Measurements from ENCODE around the gene CAPN13.

Gene CAPN13

DNA sequence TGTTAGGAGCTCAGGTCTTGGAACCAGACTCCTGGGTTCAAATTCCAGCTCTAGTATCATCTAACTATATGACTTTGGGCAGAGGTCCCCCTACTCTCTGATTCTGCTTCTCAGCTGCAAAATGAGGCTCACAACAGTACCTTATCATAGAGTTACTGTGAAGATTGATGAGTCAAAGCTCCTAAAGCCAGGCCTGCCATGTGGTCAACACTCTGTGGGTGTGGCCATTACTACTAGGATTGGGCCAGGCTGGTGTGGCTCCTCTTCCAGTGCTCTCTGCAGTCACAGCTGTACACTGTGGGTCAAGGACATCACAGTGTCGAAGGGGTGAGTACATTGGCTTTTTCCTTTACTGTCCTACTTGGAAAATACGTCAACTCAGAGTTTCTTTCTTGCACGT lies 22.6 kb downstream of the CAPN13 start:
- DNase-seq: no peak

DNA sequence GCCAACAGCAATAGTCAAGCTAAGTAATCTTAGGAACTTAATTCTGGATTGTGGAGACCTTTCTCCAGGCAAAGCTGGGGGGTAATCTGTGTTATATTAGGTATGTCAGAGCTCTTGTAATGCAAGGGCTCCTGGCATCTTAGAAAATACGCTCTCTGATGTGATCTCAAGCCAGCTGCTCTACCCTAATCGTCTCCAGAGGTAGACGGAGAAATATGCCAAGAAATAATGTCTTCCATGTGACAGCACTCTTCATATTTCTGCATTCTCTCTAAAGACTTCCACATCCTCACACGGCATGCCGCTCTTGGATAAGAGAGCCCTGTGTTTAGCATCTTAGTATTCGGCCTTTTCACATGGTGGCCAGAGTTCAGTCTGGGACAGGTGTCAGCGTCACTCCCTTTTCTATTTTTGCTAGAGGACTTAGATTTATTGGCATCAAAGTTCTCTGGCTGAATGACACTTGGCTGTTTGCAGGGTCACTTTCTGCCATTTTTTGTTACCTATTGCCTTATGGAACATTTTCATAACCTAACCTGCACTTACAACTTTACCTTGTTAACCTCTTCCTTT lies 25.2 kb downstream of the CAPN13 start:
- DNase-seq: no peak

DNA sequence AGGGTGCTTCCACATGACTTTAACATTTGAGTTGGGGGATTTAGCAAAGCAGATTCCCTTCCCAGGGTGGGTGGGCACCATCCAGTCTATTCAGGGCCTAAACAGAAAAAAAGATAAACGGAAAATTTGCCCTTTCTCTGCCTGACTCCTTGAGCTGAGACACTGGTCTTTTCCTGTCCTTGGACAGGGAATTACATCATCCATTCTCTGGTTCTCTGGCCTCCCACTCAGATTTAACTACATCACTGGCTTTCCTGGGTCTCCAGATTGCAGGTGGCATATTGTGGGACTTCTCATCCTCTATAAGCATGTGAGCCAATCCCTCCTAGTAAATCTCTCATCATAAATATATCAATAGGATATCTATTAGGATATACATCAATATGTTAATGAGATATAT lies 25.8 kb downstream of the CAPN13 start:
- DNase-seq: no peak

DNA sequence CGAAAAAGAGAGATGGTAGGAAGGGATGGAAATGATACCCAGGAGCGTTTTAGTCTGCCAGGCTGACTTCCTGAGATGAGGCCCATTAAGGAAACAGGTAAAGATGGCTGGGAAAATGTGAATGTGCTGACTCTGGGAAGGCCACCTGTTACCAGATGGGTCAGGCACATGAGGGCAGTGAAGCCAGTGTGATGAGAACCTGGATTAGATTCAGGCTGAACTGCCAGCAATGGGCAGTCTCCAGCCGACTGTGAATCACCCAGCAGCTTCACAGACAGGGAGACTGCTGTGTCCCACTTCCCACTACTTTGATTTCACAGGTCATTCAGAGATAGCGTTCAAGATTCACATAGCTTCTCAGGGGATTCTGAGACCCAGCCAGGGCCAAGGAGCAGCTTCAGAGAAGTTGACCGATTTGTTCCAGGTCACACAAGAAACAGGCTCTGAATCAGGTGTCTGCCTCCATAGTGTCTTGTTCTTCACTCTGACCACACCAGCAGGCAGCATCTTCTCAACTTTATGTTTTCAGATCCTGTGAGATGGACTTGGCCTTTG lies 26.4 kb downstream of the CAPN13 start:
- DNase-seq: no peak

DNA sequence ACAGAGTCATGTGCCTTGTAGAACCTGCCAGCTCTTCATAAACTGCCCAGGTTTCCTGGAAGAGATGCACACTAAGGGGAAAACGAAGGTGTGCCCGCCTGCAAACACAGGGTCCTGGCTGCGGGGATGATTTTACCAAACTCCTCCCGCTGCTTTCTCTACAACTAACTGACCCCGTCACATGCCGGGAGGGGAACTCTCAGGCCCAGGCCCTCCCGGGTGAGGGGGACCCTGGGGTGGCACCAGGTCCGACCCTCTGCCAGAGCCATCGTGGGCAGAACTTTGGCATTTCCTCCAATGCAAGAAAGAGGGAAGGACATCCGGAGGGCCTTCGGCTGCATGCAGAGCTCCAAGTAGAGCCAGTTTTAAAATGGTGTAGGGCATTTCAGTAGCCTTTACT lies 28.6 kb downstream of the CAPN13 start:
- no peak for DNase-seq

DNA sequence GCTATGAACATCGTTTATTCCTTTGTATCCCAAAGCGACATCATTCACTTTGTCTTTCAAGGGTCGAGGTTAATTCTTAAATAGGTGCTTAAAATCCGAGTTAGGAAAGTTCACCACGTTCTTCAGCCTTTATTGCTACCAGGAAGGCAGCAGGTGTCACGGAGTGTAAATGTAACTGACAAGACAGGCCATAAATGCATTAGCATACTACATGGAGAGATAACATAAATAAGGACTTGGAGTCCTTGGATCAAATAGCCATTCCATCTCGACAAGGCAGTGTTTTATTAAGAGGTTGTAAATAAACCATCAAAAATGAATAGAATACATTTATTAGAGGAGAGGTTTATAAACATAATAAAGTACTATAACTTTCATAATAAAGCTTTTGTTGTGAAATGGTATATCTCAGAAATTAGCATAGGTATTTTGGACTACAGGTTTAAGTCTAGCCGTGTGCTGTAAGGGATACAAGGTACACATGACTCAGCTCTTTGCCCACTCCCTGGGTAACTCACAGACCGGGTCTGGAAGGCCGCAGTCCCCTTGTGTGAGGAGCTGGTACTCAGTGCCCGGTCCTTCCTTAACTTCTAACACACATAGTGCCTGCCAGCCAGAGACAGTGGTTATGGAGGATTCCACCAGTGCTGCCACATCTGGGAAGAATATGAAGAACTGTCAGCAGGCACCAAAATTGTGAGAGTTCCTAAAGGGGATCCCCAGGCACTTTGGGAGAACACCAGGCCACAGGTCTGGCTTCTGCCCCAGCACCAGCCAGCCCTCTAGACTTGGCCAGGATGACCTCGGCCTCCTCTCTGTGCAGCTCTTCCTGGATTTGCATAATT lies 29.4 kb downstream of the CAPN13 start:
- DNase-seq: no peak

DNA sequence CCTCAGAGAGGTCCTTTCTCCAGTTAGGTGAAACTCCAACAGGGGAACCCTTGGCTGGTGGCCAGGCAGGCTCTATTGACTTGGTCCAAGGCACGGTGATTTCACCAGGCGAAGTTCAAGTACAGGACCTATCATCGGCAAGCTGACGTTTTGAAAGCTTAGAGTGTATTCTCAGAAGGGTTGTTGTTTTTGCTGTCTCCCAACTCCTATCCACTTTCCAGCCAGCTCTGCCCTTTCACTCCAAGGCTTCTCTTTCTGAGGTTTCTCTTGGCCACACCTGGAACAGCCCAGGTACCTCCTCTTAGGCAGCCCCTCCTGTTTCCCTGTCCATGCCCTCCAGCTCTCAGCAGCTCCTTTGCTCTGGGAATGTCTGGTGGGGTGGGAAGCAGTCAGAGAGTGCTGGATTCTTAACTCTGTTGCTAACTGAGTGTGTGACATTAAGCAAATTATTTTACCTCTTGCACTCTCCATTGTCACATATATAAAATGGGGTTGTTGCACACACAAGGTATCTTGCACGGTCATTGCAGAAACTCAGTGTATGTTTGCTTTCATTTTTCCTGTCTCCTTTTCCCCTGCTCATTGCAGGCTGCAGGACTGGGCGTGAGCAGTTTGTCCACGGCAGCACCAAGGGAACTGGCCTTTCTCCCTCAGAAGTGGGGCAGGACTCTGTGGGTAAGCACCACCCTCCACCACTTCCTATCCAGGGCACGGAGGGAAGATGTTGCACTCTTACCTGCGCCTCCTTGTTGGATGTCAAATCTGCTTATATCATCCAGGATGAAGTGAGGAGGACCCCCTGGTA lies 30.2 kb downstream of the CAPN13 start:
- no peak for DNase-seq

DNA sequence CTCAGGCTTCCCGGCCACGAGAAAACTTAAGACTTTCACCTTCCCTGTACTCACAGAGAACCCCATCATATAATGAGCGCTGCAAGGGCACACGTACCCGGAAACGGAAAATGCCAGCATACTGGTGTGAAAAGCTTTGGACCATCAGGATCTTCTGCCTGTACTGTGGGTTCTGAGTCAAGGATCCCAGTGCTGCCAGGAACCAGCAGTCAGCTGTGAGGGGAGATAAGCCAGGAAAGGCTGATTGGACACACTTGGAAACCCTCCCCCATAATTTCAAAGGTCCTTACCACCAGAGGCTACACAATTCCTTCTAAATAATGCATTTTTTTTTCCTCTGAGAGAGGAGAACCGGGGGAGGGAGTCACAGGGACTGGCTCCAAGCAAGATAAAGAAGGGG lies 31.4 kb downstream of the CAPN13 start:
- no peak for DNase-seq

DNA sequence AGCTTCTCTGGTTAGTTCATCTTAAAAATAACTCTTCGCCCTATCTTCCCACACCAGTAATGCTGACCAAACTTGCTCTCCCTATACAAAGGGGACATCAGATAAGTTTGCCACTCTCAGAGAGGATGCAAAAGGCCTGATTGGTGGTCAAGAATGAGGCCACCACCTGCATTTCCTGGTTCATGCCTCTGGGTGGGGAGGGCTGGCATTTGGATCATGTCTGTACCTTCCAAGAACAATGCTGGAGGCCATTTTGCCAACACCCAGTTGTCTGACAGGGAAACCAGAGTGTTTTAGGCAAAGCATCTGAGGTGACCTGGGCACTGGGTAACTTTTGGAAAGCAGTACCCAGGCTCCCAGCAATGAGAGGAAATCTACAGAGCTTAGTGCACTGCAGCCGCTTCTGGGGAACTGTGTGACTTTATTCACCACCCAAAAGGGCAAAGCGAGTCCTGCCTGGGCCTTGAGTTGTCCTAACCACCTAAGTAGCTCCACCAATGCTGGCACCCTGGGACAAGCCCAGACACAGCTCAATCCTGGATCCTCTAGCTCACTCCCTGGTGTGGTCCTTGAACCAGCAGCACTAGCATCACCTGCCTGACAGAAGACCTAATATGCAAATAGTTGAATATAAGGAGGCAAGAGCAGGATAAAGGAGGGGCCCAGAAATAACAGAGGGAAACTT lies 35.1 kb downstream of the CAPN13 start:
- no peak for DNase-seq

DNA sequence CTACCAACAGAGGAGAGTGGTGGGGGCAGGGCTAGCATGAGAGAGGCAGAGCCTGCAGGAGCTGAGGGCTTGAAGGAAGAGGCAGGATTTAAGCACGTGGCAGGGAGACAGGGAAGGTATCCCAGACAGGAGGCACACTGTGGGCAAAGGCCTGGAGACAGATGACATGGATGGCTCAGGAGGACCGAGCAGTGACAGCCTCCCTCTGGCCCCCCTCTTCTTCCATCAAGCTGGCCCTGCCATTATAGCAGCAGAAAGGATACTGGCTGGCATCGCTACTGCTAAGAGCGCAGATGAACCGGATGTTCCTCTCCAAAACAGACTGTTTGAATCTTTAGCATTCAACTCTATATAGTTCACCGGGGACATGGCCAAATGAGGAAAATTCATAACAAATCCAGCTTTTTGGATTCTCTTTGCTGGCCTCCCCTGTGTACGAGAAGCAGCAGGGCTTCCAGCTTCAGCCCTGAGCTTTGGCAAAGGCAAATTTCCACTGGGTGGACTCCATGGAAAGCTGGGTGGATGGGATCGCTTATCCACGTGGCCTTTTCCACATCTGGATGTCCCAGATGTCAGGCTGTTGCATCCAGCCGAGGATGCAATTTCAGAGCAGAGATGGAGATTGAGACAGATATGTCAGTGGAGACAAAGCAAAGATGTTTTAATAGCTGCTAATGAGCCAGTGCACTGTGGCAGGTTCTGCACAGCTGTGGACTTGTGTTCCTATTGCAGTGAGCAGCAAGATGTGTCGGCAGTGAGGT lies 36.2 kb downstream of the CAPN13 start:
- no peak for DNase-seq

DNA sequence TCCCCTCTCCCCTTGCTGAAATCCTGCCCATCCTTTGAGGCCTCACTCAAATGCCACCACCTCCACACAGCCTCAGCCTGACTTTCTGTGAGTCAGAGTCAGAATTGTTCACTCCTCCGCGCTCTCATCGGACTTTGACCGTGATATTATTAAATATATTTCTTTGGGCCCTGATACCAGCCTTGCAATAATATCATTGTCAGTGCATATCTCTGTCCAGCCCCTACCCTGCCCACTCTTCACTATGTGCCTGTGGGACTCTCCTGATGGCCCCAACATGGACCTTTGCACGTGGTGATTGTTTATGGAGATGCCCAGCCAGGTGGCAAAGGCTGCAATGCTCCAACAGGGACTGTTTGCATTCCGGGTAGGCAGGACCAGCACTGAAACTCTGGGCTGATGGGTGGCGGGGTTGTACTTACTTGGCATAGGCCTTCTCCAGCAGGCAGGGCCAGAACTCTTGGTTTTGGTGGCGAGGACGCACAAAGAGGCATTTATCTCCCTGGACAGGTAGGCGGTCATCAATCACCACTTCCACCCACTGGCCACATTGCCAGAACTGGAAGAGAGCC lies 37.3 kb downstream of the CAPN13 start:
- no peak for DNase-seq

DNA sequence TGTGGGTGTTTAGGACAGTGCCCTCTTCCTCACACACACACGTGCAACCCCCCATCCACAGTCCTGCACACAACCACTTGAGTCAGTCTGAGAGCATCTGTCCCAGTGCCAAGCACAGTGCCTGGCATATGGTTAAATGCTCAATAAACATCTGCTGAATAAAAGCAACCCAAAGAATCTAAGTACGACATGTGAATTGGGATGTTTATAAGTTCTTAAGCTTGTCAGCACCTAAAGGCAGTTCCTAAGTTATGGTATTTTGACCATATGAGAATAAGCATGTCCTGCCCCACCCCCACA lies 37.8 kb downstream of the CAPN13 start:
- DNase-seq: no peak

DNA sequence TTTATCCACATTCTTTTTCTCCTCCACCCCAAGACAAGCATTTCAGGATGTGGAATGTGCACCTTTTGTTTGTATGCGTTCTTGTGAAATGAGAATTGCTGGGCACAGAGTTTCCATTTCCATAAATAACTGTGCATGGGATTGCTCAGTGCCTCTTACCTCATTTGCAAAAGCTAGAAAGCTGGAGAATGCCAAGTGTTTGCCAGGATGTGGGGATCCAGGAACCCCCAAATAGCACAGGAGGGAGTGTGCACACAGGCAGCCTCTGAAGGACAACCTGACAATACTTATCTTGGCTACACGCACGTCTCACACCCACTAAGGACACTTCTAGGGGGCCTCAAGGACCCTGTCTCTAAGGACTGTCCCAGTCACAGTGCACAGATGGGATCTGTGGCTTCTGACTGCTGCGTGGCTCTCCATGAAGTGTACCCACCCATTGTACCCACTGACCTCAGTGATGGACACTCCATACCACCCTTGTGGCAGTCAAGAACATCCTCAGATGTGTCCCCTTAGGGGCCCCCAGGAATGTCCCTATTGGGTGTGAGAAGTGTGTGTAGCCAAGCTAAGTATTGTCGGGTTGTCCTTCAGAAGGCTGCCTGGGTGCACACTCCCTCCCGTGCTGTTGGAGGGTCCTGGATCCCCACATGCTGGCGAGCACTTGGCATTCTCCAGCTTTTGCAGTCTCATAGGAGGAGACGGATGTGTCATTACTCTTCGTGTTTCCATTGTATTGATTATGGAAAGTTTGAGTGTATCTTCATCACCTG lies 38.4 kb downstream of the CAPN13 start:
- no peak for DNase-seq

DNA sequence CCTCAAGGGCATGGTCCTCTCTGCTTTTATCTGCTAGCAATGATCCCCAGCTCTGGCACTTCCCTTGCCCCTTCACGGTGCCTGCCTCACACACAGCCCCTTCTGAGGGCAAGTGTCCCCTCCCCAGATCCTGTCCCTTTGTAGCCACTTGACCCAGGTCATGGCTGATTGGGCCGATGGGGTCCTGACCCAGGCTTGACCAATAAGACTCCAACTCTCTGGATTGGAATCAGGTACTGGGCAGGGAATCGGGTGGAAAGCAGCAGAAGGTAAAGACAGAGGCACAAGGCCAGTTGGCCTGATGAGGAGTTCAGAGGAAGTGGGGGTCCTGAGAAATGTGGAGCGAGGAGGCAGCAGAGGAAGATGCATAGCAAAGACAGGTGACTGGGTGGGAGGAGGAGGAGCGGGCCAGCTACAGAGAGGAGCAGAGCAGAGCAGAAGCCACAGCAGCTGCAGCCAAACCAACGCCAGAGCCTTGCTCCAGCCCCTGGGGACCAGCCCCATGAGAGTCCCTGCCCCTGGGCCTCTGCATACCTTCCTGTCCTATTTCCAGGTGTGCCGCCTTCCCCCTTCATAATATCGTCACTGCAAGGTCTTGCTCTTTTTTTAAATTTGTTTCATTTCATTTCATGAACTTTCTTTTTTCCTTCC lies 39.1 kb downstream of the CAPN13 start:
- no peak for DNase-seq

DNA sequence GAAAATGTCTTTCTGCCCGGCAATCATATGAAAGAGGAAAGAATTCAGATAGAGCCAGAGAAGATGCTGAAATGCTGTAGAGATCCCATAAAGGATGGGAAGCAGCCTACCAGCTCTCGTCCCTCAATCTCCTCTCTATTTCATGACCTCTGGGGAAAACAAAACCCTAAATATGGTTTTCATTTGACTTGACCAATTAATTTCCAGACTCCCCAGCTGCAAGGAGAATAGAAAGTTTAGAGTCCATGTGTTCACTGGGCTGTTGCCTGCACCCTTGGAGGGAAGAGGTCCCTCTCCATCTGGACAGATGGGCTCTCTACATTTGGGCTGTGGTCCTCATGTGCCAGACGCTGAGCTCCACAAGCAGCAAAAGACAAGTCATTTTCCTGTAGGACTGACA lies 40.6 kb downstream of the CAPN13 start:
- no peak for DNase-seq

DNA sequence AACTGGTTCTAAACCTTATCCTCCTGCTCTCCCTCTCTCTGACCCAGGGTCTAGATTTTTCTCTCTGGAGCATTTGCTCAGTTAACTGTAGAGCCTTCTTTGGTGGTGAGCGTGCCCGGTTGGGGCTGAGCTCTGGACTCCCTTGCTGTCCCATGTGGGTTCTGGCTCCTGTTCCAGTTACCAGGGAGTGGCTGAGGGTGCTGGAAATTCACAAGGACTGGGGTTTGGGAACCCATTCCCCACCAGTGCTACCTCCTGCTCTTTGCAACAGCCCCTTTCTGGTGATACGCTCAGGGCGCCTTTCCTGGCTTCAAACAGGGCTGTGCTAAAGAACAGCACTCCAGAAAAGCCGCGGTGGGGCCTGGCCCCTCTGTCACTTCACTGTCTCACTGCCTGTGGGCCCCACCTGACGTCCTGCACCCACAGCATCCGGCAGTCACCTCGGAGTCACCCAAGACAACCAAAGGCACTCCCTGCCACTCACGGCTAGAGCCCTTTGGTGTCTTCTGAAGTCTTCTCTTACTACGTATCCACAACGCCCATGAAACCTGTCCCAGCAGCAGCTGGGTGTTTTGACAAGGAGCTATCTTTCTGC lies 41.3 kb downstream of the CAPN13 start:
- DNase-seq: no peak

DNA sequence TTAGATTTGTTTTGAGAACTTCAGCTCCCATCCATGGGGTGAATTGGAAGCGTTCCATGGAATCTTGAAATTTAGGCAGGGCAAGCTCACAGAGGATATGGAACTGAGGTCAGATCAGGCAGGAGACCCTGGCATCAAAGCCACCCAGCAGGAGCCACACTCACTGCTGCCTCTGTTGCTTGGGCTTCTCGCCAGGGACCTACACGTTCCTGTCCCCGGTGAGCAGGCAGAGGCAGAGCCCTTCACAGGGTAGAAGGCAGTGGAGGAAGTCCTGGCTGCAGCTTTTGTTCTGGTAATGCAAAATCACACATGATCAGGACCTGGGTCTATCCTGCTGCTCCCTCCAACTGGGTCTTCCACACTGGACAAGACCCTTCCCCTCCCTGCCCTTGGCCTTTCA lies 42.1 kb downstream of the CAPN13 start:
- no peak for DNase-seq

DNA sequence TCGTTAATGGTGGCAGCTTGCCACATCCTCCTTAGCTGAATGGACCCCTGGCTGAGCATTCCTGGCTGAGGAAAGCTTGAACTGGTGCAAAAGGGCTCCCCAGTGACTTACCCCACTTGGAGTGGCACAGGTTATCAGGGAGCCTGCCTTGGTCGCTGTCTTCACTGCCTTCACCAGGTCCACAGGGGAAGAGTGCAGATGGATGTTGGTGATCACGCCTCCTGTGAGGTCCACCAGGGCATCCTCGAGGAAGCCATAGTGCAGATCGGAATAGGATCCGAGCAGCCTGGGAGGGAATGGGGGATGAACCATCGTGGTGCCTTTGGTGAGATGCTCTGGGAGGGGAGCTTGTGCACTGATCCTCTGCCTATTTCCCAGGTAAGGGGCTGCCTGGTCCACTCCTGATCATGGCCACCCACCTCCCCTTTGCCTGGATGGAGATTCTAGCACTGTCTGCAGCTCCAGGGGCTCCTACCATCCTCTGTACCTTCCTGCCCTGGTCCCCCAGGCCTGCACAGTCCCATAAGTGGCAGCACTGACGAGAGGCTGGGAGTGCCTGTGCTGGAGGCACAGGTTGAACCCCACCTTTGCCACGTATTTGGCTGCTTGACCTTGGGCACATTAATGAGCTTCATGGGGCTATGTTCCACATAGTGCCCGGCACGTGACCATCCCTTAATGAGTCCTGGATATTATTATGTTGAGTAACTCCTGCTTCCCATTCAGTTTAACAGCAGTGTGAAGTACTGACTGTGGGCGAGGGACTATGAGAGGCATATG lies 43.0 kb downstream of the CAPN13 start:
- DNase-seq: no peak

DNA sequence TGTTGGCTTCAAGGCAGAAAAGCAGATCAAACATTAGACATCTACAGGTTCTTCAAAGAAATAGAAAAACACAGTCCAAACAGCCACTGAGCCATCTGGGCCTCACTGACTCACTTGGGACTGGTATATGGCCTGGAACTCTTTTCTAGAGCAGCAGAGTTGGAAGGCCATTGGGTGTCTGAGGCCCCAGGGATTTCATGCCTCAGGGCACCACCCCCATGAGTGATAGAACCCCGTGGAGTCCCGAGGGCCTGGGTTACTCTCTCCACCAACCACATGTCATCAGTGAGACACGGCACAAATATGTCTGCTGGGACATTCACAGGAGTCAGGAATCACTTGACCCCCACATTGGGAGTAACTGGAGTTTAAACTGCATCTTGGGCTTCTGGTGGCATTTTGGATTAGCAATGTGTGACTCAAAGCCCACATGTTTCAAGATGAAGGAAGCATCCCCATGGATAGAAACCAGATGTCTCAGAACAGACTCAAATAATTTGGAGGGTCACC lies 44.0 kb downstream of the CAPN13 start:
- no peak for DNase-seq
